Left ventricle myocardium inferior (tissue), 1 donor: ENCODE results near the gene EPB41L2. TPM values are rescaled to one million over a fixed set of nuclear protein-coding genes. Genes with fewer than 3 reads are reported as not detected.
A peak's percentile ranks its signal among the peaks of the same experiment; 100 is the strongest.

Source experiments
- DNase-seq: peaks from one replicate; pipeline ENCODE4 v3.0.0-alpha.2; 2020
- H3K27ac ChIP-seq: fragments of 200-600 bp; replicated peaks from 2 replicates; pipeline ENCODE4 v1.8.0; 2021
- H3K27me3 ChIP-seq: fragments of 200-600 bp; 2 replicates; pipeline ENCODE4 v1.8.0; 2021; ENCODE audit warnings: low read depth
- H3K36me3 ChIP-seq: fragments of 200-600 bp; 2 replicates; pipeline ENCODE4 v1.8.0; 2021
- H3K4me1 ChIP-seq: fragments of 200-600 bp; 2 replicates; pipeline ENCODE4 v1.8.0; 2021
- H3K4me3 ChIP-seq: fragments of 200-600 bp; 2 replicates; pipeline ENCODE4 v1.8.0; 2021; ENCODE audit warnings: mild to moderate bottlenecking, moderate library complexity
- H3K9me3 ChIP-seq: fragments of 200-600 bp; replicated peaks from 2 replicates; pipeline ENCODE4 v1.8.0; 2021
- CTCF ChIP-seq: fragments of 200-600 bp; IDR thresholded peaks from 2 replicates; pipeline ENCODE4 v1.8.0; 2021; ENCODE audit warnings: antibody characterized with exemption, mild to moderate bottlenecking, borderline replicate concordance
- intact Hi-C: fragments of 100-400 bp; cut with micrococcal nuclease; formaldehyde crosslinking; loops from one replicate; pipeline ENCODE4 v1.11.0; 2022
- total RNA-seq: library from RNA; stranded (reverse); fragmentation: NEBNext Ultra II Directional; extraction: Animal tissue kit (Norgen Biotek cat#: 25700); gene quantifications from one replicate; pipeline ENCODE4 v1.2.1, GENCODE V29; 2021
- donor health status: DM: no; HTN: yes; CAD: no; lungs with severe emphysema.

EPB41L2 gene
- total RNA-seq, 1 donor from 2014 or later = 70.8 TPM

DNA sequence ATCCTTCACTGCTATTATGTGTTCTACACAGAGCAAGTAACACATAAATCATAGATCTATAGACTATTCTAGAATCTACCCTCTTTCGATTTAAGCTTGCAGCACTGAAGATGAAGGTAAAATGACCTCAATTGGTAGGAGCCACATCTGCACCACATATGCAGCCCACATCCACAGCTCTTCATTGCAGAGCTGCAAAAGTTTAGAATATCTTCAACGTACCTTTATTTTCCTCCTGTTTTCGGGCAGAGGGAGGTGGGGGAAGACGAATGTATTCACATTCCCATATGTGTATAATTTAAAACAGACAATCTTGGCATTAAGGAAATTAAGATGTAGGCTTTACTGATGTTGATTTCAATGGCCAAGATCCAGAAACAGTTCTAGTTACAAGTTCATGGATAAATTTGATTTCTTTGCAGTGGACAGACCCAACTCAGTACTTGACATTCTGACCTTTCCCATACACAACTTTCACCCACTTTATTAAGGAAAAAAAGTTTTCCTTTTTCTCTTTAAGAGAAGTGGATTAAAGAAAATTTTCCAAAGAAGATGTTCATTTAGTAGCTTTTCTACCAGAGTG is 14.0 kb downstream of the EPB41L2 start:
- H3K9me3 ChIP-seq = peaks cover 15% of the 10 kb centered on the region
- H3K27me3 ChIP-seq = no peaks in the 10 kb centered on the region
- no peak overlapping the region for H3K27ac ChIP-seq
- no peak for DNase-seq
- intact Hi-C loops = no loop called here
- H3K36me3 ChIP-seq = peaks cover 7% of the 10 kb centered on the region
- H3K4me1 ChIP-seq = peaks cover 9% of the 10 kb centered on the region
- H3K4me3 ChIP-seq = no peak overlapping the region
- TF ChIP-seq CTCF = no peak

DNA sequence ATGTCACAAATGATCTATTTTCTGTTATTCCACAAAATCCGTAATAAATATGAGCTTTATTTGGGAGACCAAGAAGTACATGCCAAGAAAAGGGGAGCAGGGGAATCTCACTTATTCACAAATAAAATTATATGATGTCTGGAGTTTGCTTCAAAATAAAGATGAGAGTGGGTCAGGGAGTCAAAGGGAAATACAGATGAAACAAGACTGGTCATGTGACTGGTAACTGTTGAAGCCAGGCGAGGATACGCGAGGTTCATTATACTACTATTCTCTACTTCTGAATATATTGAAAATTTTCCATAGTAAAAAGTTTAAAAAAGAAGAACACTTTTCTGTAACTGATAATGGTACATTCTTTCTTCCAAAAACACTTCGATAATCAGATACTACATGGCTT is 14.6 kb downstream of the EPB41L2 start:
- no peak for DNase-seq
- intact Hi-C loops = no loop called here
- Histone ChIP-seq H3K9me3 (peaks cover 10% of the 10 kb centered on the region), H3K4me1 (peaks cover 9% of the 10 kb centered on the region), H3K4me3 (no peak overlapping the region), H3K27me3 (no peaks in the 10 kb centered on the region), H3K27ac (no peak overlapping the region), H3K36me3 (peaks cover 2% of the 10 kb centered on the region)
- TF ChIP-seq CTCF = no peak

DNA sequence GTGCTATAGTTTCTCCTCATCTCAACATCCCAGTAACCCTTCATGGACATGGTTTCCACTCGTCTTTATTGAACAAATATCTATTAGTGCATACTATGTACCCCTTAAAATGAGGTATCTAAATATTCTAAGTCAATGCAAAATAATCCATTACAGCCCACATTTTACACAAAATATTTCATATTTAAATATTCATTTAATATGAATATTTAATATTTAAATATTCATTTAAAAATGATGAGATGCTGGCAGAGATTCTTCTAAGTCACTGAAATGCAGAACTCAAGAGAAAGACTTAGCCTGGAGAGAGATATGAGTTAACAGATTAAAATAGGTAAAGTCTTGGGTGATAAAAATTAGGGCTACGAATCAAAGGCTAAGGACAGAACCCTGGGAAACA is 17.9 kb downstream of the EPB41L2 start:
- intact Hi-C loops = no loop called here
- H3K9me3 ChIP-seq = no peaks in the 10 kb centered on the region
- H3K36me3 ChIP-seq = no peaks in the 10 kb centered on the region
- H3K27me3 ChIP-seq = no peaks in the 10 kb centered on the region
- DNase-seq = no peak
- H3K27ac ChIP-seq = no peak overlapping the region
- H3K4me1 ChIP-seq = peaks cover 16% of the 10 kb centered on the region
- no peak overlapping the region for H3K4me3 ChIP-seq
- no peak for TF ChIP-seq CTCF

GRCh38 chr6:131043902-131044447 is 19.1 kb downstream of the EPB41L2 start:
- Histone ChIP-seq H3K9me3 (no peaks in the 10 kb centered on the region), H3K36me3 (no peaks in the 10 kb centered on the region), H3K27me3 (no peaks in the 10 kb centered on the region), H3K4me3 (no peak overlapping the region), H3K4me1 (peaks cover 12% of the 10 kb centered on the region), H3K27ac (no peak overlapping the region)
- intact Hi-C loops = no loop called here
- DNase-seq = no peak
- TF ChIP-seq CTCF = no peak

DNA sequence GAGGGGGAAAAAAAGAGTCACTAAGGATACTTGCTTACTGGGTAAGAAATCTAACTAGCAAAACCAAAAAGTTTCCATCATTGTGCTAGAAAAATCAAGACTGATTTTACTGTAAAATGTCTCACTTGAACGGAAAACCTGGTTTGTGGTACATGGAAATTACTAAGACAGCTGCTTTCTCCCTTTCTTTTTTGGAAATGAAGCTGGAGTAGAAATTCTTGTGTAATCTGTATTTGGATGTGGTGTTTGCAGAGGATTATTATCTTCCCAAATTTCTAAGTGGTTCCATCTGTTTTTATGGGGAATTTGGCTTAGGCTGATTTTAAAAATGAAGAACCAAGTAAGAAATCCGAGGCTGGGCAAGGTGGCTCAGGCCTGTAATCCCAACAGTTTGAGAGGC is 20.4 kb downstream of the EPB41L2 start:
- Histone ChIP-seq H3K4me3 (no peak overlapping the region), H3K27me3 (no peaks in the 10 kb centered on the region), H3K4me1 (peaks cover 11% of the 10 kb centered on the region), H3K9me3 (no peaks in the 10 kb centered on the region), H3K36me3 (no peaks in the 10 kb centered on the region), H3K27ac (peak overlapping the region; percentile 61)
- DNase-seq = no peak
- TF ChIP-seq CTCF = no peak
- intact Hi-C loops = no loop called here
